Coronary artery (tissue), 2 donors: Measurements from ENCODE around the gene ASS1.

ENCODE experiments used
- DNase-seq: peaks from one replicate; pipeline ENCODE4 v3.0.0-alpha.2; 2017; ENCODE audit warnings: low spot score
- H3K27ac ChIP-seq, 2 donors: fragments of 200-600 bp; sonication (generic); one replicate each; pipeline ENCODE4 v1.5.1; 2016 to 2019
- H3K4me3 ChIP-seq: fragments of 200-600 bp; sonication (generic); 2 replicates; pipeline ENCODE4 v1.5.1; 2016; ENCODE audit warnings: mild to moderate bottlenecking, moderate library complexity
- CTCF ChIP-seq: fragments of 200-600 bp; sonication (generic); IDR thresholded peaks from one replicate; pipeline ENCODE4 v1.5.1; 2019; ENCODE audit warnings: antibody characterized with exemption

The ASS1 gene

DNA sequence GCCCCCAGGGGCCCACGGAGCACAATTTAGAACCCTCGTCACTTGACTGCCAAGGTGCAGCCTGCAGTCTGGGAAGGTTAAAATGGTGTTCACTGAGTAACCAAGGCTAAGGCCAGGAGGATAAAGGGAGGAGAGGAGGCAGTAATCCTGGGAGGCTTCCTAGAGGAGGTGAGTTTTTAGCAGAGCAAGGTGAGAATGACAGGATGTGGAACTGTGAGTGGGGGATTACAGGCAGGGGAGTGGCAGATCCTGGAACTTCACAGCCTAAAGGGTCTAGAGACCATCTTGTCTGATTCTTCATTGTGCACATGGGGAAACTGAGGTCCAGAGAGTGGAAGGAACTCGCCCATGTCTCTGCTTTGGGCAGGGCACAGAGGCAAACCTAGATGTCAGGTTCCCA is 42.5 kb upstream of the ASS1 start:
- TF ChIP-seq CTCF = no peak
- DNase-seq = no peak
- H3K27ac ChIP-seq = no peak overlapping the region
- no peak overlapping the region for H3K4me3 ChIP-seq

- Histone ChIP-seq H3K27ac (no peak overlapping the region), H3K4me3 (no peak overlapping the region)
- no peak for TF ChIP-seq CTCF
- no peak for DNase-seq
Measured at GRCh38 chr9:130402645-130403440, 41.9 kb upstream of the ASS1 start.

GRCh38 chr9:130405657-130406257 is 39.0 kb upstream of the ASS1 start:
- no peak for DNase-seq
- no peak for TF ChIP-seq CTCF
- Histone ChIP-seq H3K27ac (no peak overlapping the region), H3K4me3 (no peak overlapping the region)

DNA sequence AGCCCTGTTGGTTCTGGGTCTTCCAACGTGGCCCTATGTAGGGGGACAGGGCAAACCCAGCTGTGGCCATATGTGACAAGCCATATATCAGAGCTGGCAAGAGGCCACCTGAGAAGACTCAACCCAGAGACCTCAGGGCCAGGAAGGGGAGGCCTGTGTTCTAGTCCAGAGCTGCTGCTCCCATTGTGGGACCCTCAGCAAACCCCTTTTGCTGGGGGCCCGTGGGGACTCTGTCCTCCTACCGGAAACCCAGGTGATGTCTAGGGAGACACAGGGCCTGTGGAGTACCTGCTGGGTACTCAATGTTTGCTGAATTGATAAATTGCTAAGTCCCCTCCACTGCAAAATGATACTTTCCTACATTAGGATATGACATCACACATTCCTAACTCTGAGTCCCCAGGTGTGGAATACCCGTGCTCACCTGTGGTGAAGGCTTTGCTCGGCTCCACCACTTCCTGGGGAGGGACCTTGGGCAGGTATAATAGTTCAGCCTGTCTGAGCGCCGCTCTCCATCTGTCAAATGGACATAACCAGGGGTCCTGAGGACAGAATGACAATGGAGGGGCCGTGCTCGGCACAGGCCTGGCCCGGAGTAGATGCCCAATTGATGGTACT is 38.4 kb upstream of the ASS1 start:
- Histone ChIP-seq H3K4me3 (no peak overlapping the region), H3K27ac (no peak overlapping the region)
- DNase-seq = no peak
- no peak for TF ChIP-seq CTCF

DNA sequence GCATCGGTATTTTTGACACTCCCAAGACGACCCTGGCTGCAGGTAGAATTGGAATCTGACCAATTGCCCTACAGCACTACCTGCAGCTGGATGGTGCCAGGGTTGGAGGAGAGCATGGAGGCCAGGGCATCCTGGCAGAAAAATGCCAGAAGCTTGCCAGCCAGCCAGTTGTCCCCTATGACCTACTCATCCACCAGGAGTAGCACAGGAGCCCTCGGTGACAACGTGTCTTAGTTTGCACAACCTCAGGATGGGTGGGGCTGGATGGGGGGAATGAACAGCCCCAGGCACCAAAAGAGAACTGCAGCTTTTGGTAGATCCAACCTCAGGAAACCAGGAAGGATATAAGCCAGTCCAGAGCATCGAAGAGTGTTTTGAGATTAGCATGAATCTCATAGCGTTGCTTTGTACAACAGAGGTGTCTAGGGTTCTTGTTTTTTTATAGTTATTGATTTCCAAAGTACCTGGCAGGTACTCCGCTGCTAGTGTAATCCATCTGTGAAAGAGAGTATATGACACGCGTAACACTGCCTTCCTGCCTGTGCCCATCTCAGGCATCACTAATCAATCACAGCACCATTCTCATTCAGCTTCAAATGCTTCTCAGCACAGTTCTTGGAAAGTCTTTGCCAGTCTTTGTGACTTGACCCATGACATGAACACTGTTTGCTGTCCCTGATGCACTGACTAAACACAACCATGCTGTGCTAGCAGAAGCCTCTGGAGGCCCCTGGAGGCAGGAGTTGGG is 36.7 kb upstream of the ASS1 start:
- no peak for TF ChIP-seq CTCF
- Histone ChIP-seq H3K27ac (no peak overlapping the region), H3K4me3 (no peak overlapping the region)
- DNase-seq = no peak

DNA sequence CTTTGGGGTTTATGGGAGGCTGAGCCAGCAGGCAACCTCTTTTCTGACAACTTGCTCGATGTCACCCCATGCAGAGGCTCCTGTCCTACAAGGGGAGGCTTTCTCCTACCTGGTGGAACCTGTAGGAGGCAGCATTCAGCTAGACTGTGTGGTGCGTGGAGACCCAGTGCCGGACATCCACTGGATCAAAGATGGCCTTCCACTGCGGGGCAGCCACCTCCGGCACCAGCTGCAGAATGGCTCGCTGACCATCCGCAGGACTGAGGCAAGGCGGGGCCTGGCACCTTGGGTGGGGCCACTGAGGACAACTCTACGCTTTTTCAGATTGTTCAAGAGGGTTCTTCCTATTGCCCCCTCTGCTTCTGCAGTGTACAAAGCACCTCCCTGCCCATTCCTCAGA is 36.1 kb upstream of the ASS1 start:
- TF ChIP-seq CTCF = no peak
- DNase-seq = no peak
- Histone ChIP-seq H3K4me3 (no peak overlapping the region), H3K27ac (no peak overlapping the region)
